HepG2 (cell line): Measurements from ENCODE around the gene MLANA. TPM values are rescaled to one million over a fixed set of nuclear protein-coding genes. Genes with fewer than 3 reads are reported as not detected.
A peak's percentile ranks its signal among the peaks of the same experiment; 100 is the strongest.

Experiments used
- CREB3 ChIP-seq: sonication (generic); formaldehyde crosslinking; IDR thresholded peaks from 2 replicates; pipeline ENCODE4 v1.5.0; 2020; ENCODE audit warnings: missing genetic modification reagents
- ETS1 ChIP-seq: sonication (generic); formaldehyde crosslinking; IDR thresholded peaks from 2 replicates; pipeline ENCODE4 v1.4.0; 2020; ENCODE audit warnings: missing genetic modification reagents
- HIC2 ChIP-seq: sonication (generic); formaldehyde crosslinking; IDR thresholded peaks from 2 replicates; pipeline ENCODE4 v1.9.0; 2022; ENCODE audit warnings: low read depth, missing genetic modification reagents
- HIVEP1 ChIP-seq: sonication (generic); formaldehyde crosslinking; IDR thresholded peaks from 2 replicates; pipeline ENCODE4 v1.4.0; 2020; ENCODE audit warnings: mild to moderate bottlenecking, missing genetic modification reagents
- HNRNPK ChIP-seq: fragments of 200-400 bp; formaldehyde crosslinking; IDR thresholded peaks from 2 replicates; pipeline ENCODE4 v1.6.1; 2018; ENCODE audit warnings: low read length, low read depth, moderate library complexity, mild to moderate bottlenecking; ENCODE audit not compliant: poor library complexity, severe bottlenecking
- ISL2 ChIP-seq: sonication (generic); formaldehyde crosslinking; IDR thresholded peaks from 2 replicates; pipeline ENCODE4 v1.5.0; 2020; ENCODE audit warnings: missing genetic modification reagents
- KAT8 ChIP-seq: IDR thresholded peaks from 2 replicates; pipeline ENCODE4 v1.6.1; 2016; ENCODE audit warnings: missing genetic modification reagents, missing compliant biosample characterization
- KLF6 ChIP-seq: IDR thresholded peaks from 2 replicates; pipeline ENCODE4 v1.8.0; 2016; ENCODE audit warnings: missing biosample characterization, missing genetic modification reagents
- KMT2A ChIP-seq: sonication (generic); formaldehyde crosslinking; IDR thresholded peaks from 2 replicates; pipeline ENCODE4 v1.4.0; 2020; ENCODE audit warnings: missing genetic modification reagents
- MED8 ChIP-seq: sonication (generic); formaldehyde crosslinking; IDR thresholded peaks from 2 replicates; pipeline ENCODE4 v1.8.1; 2023; ENCODE audit warnings: mild to moderate bottlenecking, missing genetic modification reagents; ENCODE audit not compliant: insufficient replicate concordance
- MTA1 ChIP-seq: sonication (generic); formaldehyde crosslinking; IDR thresholded peaks from 2 replicates; pipeline ENCODE4 v1.4.0; 2020; ENCODE audit warnings: missing genetic modification reagents, mild to moderate bottlenecking, borderline replicate concordance
- MXI1 ChIP-seq: IDR thresholded peaks from 3 replicates; pipeline ENCODE4 v1.6.1; 2012; ENCODE audit warnings: low read depth, low read length, inconsistent platforms, borderline replicate concordance
- SAP130 ChIP-seq: IDR thresholded peaks from 2 replicates; pipeline ENCODE4 v1.6.1; 2016; ENCODE audit warnings: low read depth
- SATB2 ChIP-seq: sonication (generic); formaldehyde crosslinking; IDR thresholded peaks from 2 replicates; pipeline ENCODE4 v1.5.0; 2020; ENCODE audit warnings: missing genetic modification reagents
- SRSF1 ChIP-seq: fragments of 200-400 bp; formaldehyde crosslinking; optimal IDR thresholded peaks from 2 replicates; pipeline ENCODE3; 2017; ENCODE audit warnings: mild to moderate bottlenecking, low read depth, low read length, moderate library complexity
- TSC22D2 ChIP-seq: sonication (generic); formaldehyde crosslinking; IDR thresholded peaks from 2 replicates; pipeline ENCODE4 v1.5.1; 2020; ENCODE audit warnings: missing genetic modification reagents, mild to moderate bottlenecking, borderline replicate concordance
- ZBTB21 ChIP-seq: sonication (generic); formaldehyde crosslinking; IDR thresholded peaks from 2 replicates; pipeline ENCODE4 v1.4.0; 2020; ENCODE audit warnings: missing genetic modification reagents
- ZNF12 ChIP-seq: sonication (generic); formaldehyde crosslinking; IDR thresholded peaks from 2 replicates; pipeline ENCODE4 v1.5.0; 2020; ENCODE audit warnings: missing genetic modification reagents
- ZNF225 ChIP-seq: sonication (generic); formaldehyde crosslinking; IDR thresholded peaks from 2 replicates; pipeline ENCODE4 v1.4.0; 2020; ENCODE audit warnings: mild to moderate bottlenecking, missing genetic modification reagents
- ZNF292 ChIP-seq: sonication (generic); formaldehyde crosslinking; IDR thresholded peaks from 2 replicates; pipeline ENCODE4 v1.8.1; 2022; ENCODE audit warnings: mild to moderate bottlenecking, low read depth, missing genetic modification reagents, borderline replicate concordance
- ZNF441 ChIP-seq: sonication (generic); formaldehyde crosslinking; IDR thresholded peaks from 2 replicates; pipeline ENCODE4 v1.7.0; 2021; ENCODE audit warnings: missing genetic modification reagents, borderline replicate concordance
- ZNF484 ChIP-seq: sonication (generic); formaldehyde crosslinking; IDR thresholded peaks from 2 replicates; pipeline ENCODE4 v1.5.1; 2020; ENCODE audit warnings: mild to moderate bottlenecking, low read depth, missing genetic modification reagents, borderline replicate concordance
- ZNF567 ChIP-seq: sonication (generic); formaldehyde crosslinking; IDR thresholded peaks from 2 replicates; pipeline ENCODE4 v1.8.1; 2023; ENCODE audit warnings: mild to moderate bottlenecking, missing genetic modification reagents, borderline replicate concordance
- ZNF720 ChIP-seq: sonication (generic); formaldehyde crosslinking; IDR thresholded peaks from 2 replicates; pipeline ENCODE4 v1.4.0; 2020; ENCODE audit warnings: missing genetic modification reagents
- ZNF790 ChIP-seq: sonication (generic); formaldehyde crosslinking; IDR thresholded peaks from 2 replicates; pipeline ENCODE4 v1.8.0; 2022; ENCODE audit warnings: missing genetic modification reagents, mild to moderate bottlenecking, borderline replicate concordance
- ZNF839 ChIP-seq: sonication (generic); formaldehyde crosslinking; IDR thresholded peaks from 2 replicates; pipeline ENCODE4 v1.4.0; 2020; ENCODE audit warnings: missing genetic modification reagents, mild to moderate bottlenecking, borderline replicate concordance
- ZSCAN25 ChIP-seq: sonication (generic); formaldehyde crosslinking; IDR thresholded peaks from 2 replicates; pipeline ENCODE4 v1.8.0; 2022; ENCODE audit warnings: mild to moderate bottlenecking, missing genetic modification reagents
- ZSCAN29 ChIP-seq: sonication (generic); formaldehyde crosslinking; conservative IDR thresholded peaks from 2 replicates; pipeline ENCODE4 v1.4.0; 2020; ENCODE audit warnings: mild to moderate bottlenecking, missing genetic modification reagents
- polyA plus RNA-seq, 8 experiments: library from polyadenylated mRNA; depleted of rRNA in 3 of 8; stranded (reverse) in 7 of 8; unstranded in 1 of 8; fragments of >200 nt; fragmentation: Illumina TruSeq in 4 of 8; extraction: Trizol in 4 of 8; gene quantifications; 2 replicates each; pipeline versions ENCODE4 v1.2.1 to v1.2.3, GENCODE V29; 2011 to 2016; ENCODE audit warnings: low read depth in 4 of 8, missing spikeins in 1 of 8, mixed read lengths in 1 of 8; ENCODE audit not compliant: insufficient read depth in 1 of 8
- total RNA-seq, 5 experiments: library from RNA; depleted of rRNA; stranded (reverse); fragments of >200 nt; fragmentation: Illumina TruSeq; extraction: Trizol; gene quantifications; 2 replicates each; pipeline ENCODE4 v1.2.3, GENCODE V29; 2016; ENCODE audit warnings: low read depth in 1 of 5

MLANA gene
- total and polyA plus RNA-seq, 2 of the 13 experiments (the other 11 are each of a cell fraction or from before 2014, with no cell fraction given) = 0.11 to 0.18 TPM

- TF ChIP-seq KLF6 (CRISPR knock-in tag) (no peak), KAT8 (CRISPR knock-in tag) (peak; percentile 45; the same call in 1 of the 2 replicates), ETS1 (CRISPR knock-in tag) (no peak), HIVEP1 (CRISPR knock-in tag) (no peak), ZNF292 (CRISPR knock-in tag) (peak; percentile 79; the same call in 1 of the 2 replicates), ZNF441 (CRISPR knock-in tag) (peak; percentile 70; the same call in 1 of the 2 replicates), ZNF225 (no peak), MED8 (no peak), SRSF1 (no peak), SATB2 (CRISPR knock-in tag) (no peak), KMT2A (CRISPR knock-in tag) (peak; percentile 33; the same call in 1 of the 2 replicates), CREB3 (no peak), ZNF720 (CRISPR knock-in tag) (no peak), ISL2 (CRISPR knock-in tag) (peak; percentile 88; the same call in 1 of the 2 replicates), ZSCAN29 (CRISPR knock-in tag) (no peak), ZNF12 (CRISPR knock-in tag) (peak; percentile 39; the same call in 1 of the 2 replicates), HIC2 (CRISPR knock-in tag) (peak; percentile 54; the same call in 1 of the 2 replicates), TSC22D2 (CRISPR knock-in tag) (no peak), MTA1 (CRISPR knock-in tag) (peak; percentile 52; the same call in 1 of the 2 replicates), ZSCAN25 (CRISPR knock-in tag) (no peak), MXI1 (peak; percentile 53; the same call in 1 of the 3 replicates), ZNF484 (CRISPR knock-in tag) (no peak), ZBTB21 (CRISPR knock-in tag) (no peak), ZNF567 (CRISPR knock-in tag) (no peak), ZNF790 (CRISPR knock-in tag) (no peak), ZNF839 (CRISPR knock-in tag) (no peak), HNRNPK (no peak), SAP130 (CRISPR knock-in tag) (peak; percentile 78)
Observed at GRCh38 chr9:5893591-5894236, 3.0 kb downstream of the MLANA start (continued).
